Testis (tissue), 2 donors: ENCODE results near the gene COMMD3.

Source experiments
- POLR2A ChIP-seq: fragments of 450-650 bp; IDR thresholded peaks from one replicate; pipeline ENCODE4 v1.6.1; 2017; ENCODE audit warnings: antibody characterized with exemption, mild to moderate bottlenecking, moderate library complexity
- TF ChIP-seq, protein P1 (sequence below), 3 experiments: fragments of 450-650 bp in 2 of 3; fragments of 200-600 bp in 1 of 3; sonication (generic) in 1 of 3; IDR thresholded peaks; one replicate each; pipeline ENCODE4 v1.5.1; 2016 to 2019; ENCODE audit warnings: antibody characterized with exemption in 3 of 3, mild to moderate bottlenecking in 2 of 3, moderate library complexity in 1 of 3

DNA sequence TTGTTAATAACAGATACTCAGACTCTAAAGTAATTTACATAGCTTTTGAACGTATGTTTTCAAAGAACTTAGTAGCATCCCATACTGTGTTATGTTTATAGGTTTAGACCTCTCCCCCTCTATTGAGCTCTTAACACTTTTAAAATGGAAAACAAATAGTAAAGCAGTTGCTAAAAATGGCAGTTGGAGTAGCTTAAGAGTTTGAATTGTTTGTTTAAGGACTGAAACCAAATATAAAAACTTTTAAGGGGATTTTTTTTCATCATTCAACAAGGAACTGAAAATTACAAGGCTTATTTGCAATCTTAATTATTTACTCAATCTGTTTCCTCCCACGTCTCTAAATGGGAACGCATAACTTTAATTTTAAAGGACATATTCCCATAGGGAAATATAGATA is 27.5 kb downstream of the COMMD3 start:
- no peak for TF ChIP-seq POLR2A
- TF ChIP-seq, protein P1, sequence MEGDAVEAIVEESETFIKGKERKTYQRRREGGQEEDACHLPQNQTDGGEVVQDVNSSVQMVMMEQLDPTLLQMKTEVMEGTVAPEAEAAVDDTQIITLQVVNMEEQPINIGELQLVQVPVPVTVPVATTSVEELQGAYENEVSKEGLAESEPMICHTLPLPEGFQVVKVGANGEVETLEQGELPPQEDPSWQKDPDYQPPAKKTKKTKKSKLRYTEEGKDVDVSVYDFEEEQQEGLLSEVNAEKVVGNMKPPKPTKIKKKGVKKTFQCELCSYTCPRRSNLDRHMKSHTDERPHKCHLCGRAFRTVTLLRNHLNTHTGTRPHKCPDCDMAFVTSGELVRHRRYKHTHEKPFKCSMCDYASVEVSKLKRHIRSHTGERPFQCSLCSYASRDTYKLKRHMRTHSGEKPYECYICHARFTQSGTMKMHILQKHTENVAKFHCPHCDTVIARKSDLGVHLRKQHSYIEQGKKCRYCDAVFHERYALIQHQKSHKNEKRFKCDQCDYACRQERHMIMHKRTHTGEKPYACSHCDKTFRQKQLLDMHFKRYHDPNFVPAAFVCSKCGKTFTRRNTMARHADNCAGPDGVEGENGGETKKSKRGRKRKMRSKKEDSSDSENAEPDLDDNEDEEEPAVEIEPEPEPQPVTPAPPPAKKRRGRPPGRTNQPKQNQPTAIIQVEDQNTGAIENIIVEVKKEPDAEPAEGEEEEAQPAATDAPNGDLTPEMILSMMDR (IDR thresholded peaks at IDR 0.05) = no peak
